Common myeloid progenitor, CD34-positive (primary cell): Measurements from ENCODE around the gene MYD88.

Experiments used
- CTCF ChIA-PET: fragments of 350-600 bp; sonication (Branson Sonifier 250); formaldehyde crosslinking; loops from one replicate; lab custom pipeline; 2021; ENCODE audit warnings: antibody characterized with exemption; lab: Charles Lee
- POLR2A ChIA-PET: fragments of 350-600 bp; sonication (Branson Sonifier 250); formaldehyde crosslinking; loops from one replicate; lab custom pipeline; 2021; ENCODE audit warnings: antibody characterized with exemption; lab: Charles Lee
- DNase-seq, 3 donors: peaks; one replicate each; pipeline versions ENCODE4 v3.0.0 to v3.0.0-alpha.2; 2013
- H3K27ac ChIP-seq, 2 experiments: 1 replicate in 1 of 2; 2 replicates in 1 of 2; pipeline ENCODE4 v1.7.0; 2013; ENCODE audit warnings: inconsistent platforms in 2 of 2, low read length in 2 of 2, mild to moderate bottlenecking in 2 of 2, low read depth in 1 of 2, moderate library complexity in 1 of 2; ENCODE audit not compliant: severe bottlenecking in 2 of 2, insufficient read depth in 1 of 2, poor library complexity in 1 of 2
- H3K27me3 ChIP-seq, 5 experiments: replicated peaks in 2 of 5; 1 replicate in 3 of 5; 2 replicates in 2 of 5; pipeline versions ENCODE4 v1.6.1 to v1.7.0; 2013; ENCODE audit warnings: low read length in 4 of 5, mild to moderate bottlenecking in 2 of 5, moderate library complexity in 2 of 5, inconsistent platforms in 1 of 5; ENCODE audit not compliant: insufficient read depth in 5 of 5, control insufficient read depth in 4 of 5
- H3K36me3 ChIP-seq, 4 experiments: 1 replicate in 2 of 4; 2 replicates in 2 of 4; pipeline versions ENCODE4 v1.6.1 to v1.7.0; 2013; ENCODE audit warnings: low read length in 3 of 4, control low read depth in 1 of 4, mild to moderate bottlenecking in 1 of 4; ENCODE audit not compliant: control insufficient read depth in 4 of 4, insufficient read depth in 4 of 4
- H3K4me1 ChIP-seq, 4 experiments: 1 replicate in 3 of 4; 2 replicates in 1 of 4; pipeline versions ENCODE4 v1.6.1 to v1.7.1; 2013; ENCODE audit warnings: low read length in 3 of 4, mild to moderate bottlenecking in 3 of 4, control low read depth in 1 of 4, inconsistent platforms in 1 of 4, moderate library complexity in 1 of 4; ENCODE audit not compliant: control insufficient read depth in 4 of 4, insufficient read depth in 4 of 4; ENCODE audit errors: control extremely low read depth in 1 of 4
- H3K4me3 ChIP-seq, 7 experiments: 1 replicate in 4 of 7; 2 replicates in 3 of 7; pipeline versions ENCODE4 v1.5.1 to v1.7.0; 2013; ENCODE audit warnings: mild to moderate bottlenecking in 7 of 7, low read length in 6 of 7, moderate library complexity in 6 of 7, inconsistent platforms in 2 of 7, low read depth in 2 of 7, control low read depth in 1 of 7; ENCODE audit not compliant: insufficient read depth in 4 of 7, control insufficient read depth in 1 of 7; ENCODE audit errors: extremely low read depth in 1 of 7
- H3K9me3 ChIP-seq, 5 experiments: 1 replicate in 4 of 5; 2 replicates in 1 of 5; pipeline versions ENCODE4 v1.6.1 to v1.7.1; 2013; ENCODE audit warnings: low read length in 4 of 5, mild to moderate bottlenecking in 2 of 5, inconsistent platforms in 1 of 5, low read depth in 1 of 5, moderate library complexity in 1 of 5; ENCODE audit not compliant: control insufficient read depth in 4 of 5, insufficient read depth in 2 of 5; ENCODE audit errors: control extremely low read depth in 1 of 5
- WGBS: methylation state at CpG from one replicate; pipeline ENCODE4 v1.1.5; 2013; ENCODE audit not compliant: insufficient coverage; 5-methylcytosine and 5-hydroxymethylcytosine counted together

Gene MYD88

GRCh38 chr3:38163841-38164642, 25.6 kb downstream of the MYD88 start:
- Histone ChIP-seq H3K36me3 (no peaks in the 10 kb centered on the region), H3K4me1 (peaks cover 9 to 24% (median 20%) of the 10 kb centered on the region in 4 experiments), H3K4me3 (peak overlapping the region; percentile 71 to 91 (median 83)), H3K27ac (peak overlapping the region; percentile 99 to 100), H3K27me3 (no peaks in the 10 kb centered on the region), H3K9me3 (no peaks in the 10 kb centered on the region)
- CTCF ChIA-PET = interaction anchor here (0.7 to 4.4 kb wide), 11 partner anchors 9 to 484 kb away, joined by 3 to 27 read pairs (median 4); partner anchors contain the start of genes ACAA1 and MYD88
- DNase-seq = no peak
- WGBS = 74% methylated on average over 23 of the region's 24 CpGs
- POLR2A ChIA-PET = interaction anchor here (1.4 to 2.1 kb wide), 3 partner anchors 11 to 26 kb away, joined by 6 to 17 read pairs (median 9); partner anchors contain the start of genes ACAA1 and MYD88

DNA sequence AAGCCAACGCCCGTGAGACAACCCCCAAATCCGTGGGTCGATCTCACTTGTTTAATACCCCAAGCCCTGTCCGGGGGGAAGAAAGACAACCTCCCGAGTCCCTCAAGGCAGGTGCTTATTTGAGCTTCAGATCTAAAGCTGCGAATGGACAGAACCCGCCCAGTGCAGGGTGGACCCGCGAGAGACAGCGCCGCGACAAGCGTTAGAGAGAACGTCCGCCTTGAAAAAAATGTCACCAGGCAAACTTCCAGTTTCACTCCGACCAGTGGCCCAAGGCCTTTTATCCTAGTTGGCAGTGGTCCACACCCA, 26.1 kb downstream of the MYD88 start:
- no peaks in the 10 kb centered on the region for H3K9me3 ChIP-seq
- H3K27ac ChIP-seq = peak overlapping the region; percentile 99 to 100
- peaks cover 9 to 24% (median 20%) of the 10 kb centered on the region in 4 experiments for H3K4me1 ChIP-seq
- peak overlapping the region; percentile 71 to 91 (median 83) for H3K4me3 ChIP-seq
- no peak for DNase-seq
- WGBS = 0% methylated on average over 17 of the region's 17 CpGs
- no peaks in the 10 kb centered on the region for H3K36me3 ChIP-seq
- no peaks in the 10 kb centered on the region for H3K27me3 ChIP-seq
- CTCF ChIA-PET = interaction anchor here (1.0 to 4.4 kb wide), 8 partner anchors 8 to 48 kb away, joined by 3 to 27 read pairs (median 4); partner anchors contain the start of genes ACAA1 and MYD88
- POLR2A ChIA-PET = interaction anchor here (1.4 to 2.1 kb wide), 3 partner anchors 11 to 27 kb away, joined by 6 to 17 read pairs (median 9); partner anchors contain the start of genes ACAA1 and MYD88

DNA sequence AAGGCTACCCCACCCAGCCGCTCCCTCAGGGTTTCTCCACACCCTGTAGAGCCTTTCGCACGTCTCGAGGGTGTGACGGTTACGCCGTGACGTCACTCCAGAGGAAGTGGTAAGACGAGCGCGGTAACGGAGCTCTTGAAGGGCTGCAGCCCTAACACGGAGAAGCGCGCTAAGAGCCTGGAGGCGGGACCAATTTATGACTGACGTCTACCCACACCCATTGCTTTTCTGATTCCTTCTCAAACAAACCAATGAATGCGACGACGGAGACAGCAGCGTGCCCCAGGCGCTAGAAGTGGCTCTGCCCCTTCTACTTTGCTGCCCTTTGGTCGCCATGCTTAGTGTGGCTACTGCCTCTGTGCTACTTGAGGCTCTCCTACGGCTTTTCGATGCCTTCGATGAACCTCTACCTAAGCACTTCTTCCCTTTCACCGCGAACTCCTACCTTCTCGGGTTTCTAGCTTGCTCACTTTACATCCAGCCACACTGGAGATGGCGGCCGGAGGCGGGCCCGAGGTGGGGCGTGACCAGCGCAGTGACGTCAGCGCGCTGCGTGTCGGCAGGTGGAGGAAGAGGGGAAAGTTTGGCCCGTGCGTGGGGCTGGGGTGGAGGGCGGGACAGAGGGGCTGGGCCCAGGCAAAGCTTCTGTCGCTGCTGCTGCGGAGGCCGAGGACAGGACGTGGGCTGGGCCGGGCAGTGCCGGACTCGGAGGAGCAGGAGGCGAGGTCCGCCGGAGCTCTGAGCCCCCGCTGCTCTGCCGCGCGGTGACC, 26.7 kb downstream of the MYD88 start, which contains the start of gene OXSR1:
Gene OXSR1, plus strand, starts transcription at position 586 of the 770 bp plus-strand sequence. CDS start 340 bp downstream, outside the sequence.
- peak within 1 kb of the TSS; percentile 99 to 100 for H3K27ac ChIP-seq
- H3K4me1 ChIP-seq = peaks cover 9 to 24% (median 20%) of the 10 kb centered on the region in 4 experiments
- H3K4me3 ChIP-seq = peak within 1 kb of the TSS; percentile 71 to 91 (median 83)
- H3K9me3 ChIP-seq = no peaks in the 10 kb centered on the region
- H3K36me3 ChIP-seq = no peaks in the 10 kb centered on the region
- ChIA-PET CTCF (interaction anchor here (1.0 to 4.4 kb wide), 9 partner anchors 9 to 48 kb away, joined by 3 to 27 read pairs (median 4); partner anchors contain the start of genes ACAA1 and MYD88), POLR2A (interaction anchor here (1.4 to 2.1 kb wide), 3 partner anchors 12 to 28 kb away, joined by 6 to 17 read pairs (median 9); partner anchors contain the start of genes ACAA1 and MYD88)
- no peaks in the 10 kb centered on the region for H3K27me3 ChIP-seq
- 0% methylated on average over 40 of the region's 57 CpGs for WGBS
- DNase-seq = peak; percentile 100

DNA sequence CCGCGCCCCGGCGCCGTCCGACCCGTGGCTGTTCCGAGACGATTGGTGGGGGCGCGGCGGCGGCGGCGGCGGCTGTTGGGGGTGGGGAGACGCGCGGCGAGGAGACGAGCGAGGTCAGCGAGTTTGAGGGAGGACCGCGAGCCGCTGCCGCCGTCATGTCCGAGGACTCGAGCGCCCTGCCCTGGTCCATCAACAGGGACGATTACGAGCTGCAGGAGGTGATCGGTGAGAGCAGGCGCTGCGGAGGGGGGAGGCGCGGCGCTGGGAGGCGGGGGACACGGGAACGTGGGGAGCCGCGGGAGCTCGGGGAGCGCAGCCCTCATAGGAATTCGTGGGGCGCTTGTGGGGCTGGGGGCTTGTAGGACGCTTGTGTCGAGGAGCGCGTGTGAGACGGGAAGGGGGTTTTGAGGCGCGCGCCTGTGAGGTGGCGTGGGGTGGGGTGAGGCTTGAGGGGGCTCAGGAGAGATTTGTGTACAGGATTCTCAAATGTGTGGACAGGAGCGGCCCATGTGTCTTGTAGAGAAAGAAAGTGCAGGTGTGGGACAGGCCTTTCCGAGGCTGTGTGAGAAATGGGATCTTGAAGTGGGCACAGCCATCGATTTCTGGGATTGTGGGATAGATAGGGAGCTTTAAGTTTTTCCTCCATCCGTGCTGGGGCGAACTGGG, 27.4 kb downstream of the MYD88 start:
- CTCF ChIA-PET = interaction anchor here (1.1 to 4.4 kb wide), 4 partner anchors 9 to 49 kb away, joined by 3 to 27 read pairs (median 4); partner anchors contain the start of genes ACAA1 and MYD88

GRCh38 chr3:38167591-38167990, 29.1 kb downstream of the MYD88 start:
- no peak overlapping the region for H3K27ac ChIP-seq
- no peaks in the 10 kb centered on the region for H3K27me3 ChIP-seq
- H3K4me3 ChIP-seq = no peak overlapping the region
- ChIA-PET CTCF (interaction anchor here (0.8 to 0.9 kb wide), 2 partner anchors 18 to 36 kb away, joined by 3 read pairs; no protein-coding TSS in a partner anchor), POLR2A (no interaction called here)
- H3K36me3 ChIP-seq = no peaks in the 10 kb centered on the region
- H3K9me3 ChIP-seq = no peaks in the 10 kb centered on the region
- DNase-seq = no peak
- 90% methylated on average over 2 of the region's 4 CpGs for WGBS
- H3K4me1 ChIP-seq = peaks cover 9 to 24% (median 20%) of the 10 kb centered on the region in 4 experiments

More for the DNA sequence above, 27.4 kb downstream of the MYD88 start:
- Histone ChIP-seq H3K27me3 (no peaks in the 10 kb centered on the region), H3K36me3 (no peaks in the 10 kb centered on the region), H3K27ac (peak overlapping the region; percentile 99 to 100), H3K4me3 (peak overlapping the region; percentile 71 to 91 (median 83)), H3K9me3 (no peaks in the 10 kb centered on the region), H3K4me1 (peaks cover 9 to 24% (median 20%) of the 10 kb centered on the region in 4 experiments)
- 2% methylated on average over 45 of the region's 62 CpGs for WGBS
- peak in 2 of 3 donors; percentile 65 to 69 for DNase-seq
- POLR2A ChIA-PET = interaction anchor here (1.4 to 2.1 kb wide), 3 partner anchors 13 to 28 kb away, joined by 6 to 17 read pairs (median 9); partner anchors contain the start of genes ACAA1 and MYD88
